Upper lobe of left lung (tissue), 4 donors: Measurements from ENCODE around the gene UBE3B.

Experiments used
- EP300 ChIP-seq, 4 donors: sonication (generic); formaldehyde crosslinking; IDR thresholded peaks; one replicate each; pipeline ENCODE4 v1.5.1; 2017; ENCODE audit warnings: antibody characterized with exemption in 4 of 4, control low read depth in 2 of 4
- POLR2AphosphoS5 ChIP-seq, 2 donors: sonication (generic); formaldehyde crosslinking; IDR thresholded peaks; one replicate each; pipeline ENCODE4 v1.5.1; 2017; ENCODE audit warnings: antibody characterized with exemption in 2 of 2
- TF ChIP-seq, protein P1 (sequence below), 6 experiments: fragments of 450-650 bp in 4 of 6; fragments of 200-600 bp in 2 of 6; sonication (generic) in 2 of 6; IDR thresholded peaks; one replicate each; pipeline ENCODE4 v1.5.1; 2016 to 2019; ENCODE audit warnings: antibody characterized with exemption in 6 of 6

DNA sequence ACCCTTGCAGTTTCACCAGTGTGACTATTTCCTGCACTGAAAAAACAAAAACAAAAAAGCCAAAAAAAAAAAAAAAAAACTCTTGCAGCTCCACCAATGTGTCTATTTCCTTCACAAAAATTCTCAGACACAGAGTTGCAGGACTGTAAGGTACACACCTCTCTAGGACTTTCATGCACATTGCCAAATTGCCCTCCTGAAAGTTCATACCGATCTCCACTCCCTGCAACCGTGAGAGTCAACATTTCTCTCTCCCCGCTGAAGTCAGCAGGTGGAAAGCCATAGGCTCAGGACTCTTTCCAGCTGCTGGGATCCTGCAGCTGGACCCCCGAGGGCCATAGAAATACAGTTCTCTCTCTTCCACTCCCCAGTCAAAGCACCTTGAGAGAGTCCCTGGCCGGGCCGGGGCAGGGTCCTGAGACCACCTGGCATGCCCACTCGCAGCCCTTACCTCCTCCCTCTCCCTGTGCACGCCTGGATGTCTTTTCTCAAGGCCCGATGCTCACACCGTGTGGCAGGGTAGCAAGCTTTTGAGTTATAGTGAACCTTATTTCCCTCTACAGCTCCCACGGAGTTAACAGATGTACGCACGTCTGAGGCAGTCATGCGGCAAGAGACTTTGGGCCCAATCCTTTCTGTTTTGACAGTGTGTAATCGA lies 72.3 kb downstream of the UBE3B start:
- TF ChIP-seq, protein P1, sequence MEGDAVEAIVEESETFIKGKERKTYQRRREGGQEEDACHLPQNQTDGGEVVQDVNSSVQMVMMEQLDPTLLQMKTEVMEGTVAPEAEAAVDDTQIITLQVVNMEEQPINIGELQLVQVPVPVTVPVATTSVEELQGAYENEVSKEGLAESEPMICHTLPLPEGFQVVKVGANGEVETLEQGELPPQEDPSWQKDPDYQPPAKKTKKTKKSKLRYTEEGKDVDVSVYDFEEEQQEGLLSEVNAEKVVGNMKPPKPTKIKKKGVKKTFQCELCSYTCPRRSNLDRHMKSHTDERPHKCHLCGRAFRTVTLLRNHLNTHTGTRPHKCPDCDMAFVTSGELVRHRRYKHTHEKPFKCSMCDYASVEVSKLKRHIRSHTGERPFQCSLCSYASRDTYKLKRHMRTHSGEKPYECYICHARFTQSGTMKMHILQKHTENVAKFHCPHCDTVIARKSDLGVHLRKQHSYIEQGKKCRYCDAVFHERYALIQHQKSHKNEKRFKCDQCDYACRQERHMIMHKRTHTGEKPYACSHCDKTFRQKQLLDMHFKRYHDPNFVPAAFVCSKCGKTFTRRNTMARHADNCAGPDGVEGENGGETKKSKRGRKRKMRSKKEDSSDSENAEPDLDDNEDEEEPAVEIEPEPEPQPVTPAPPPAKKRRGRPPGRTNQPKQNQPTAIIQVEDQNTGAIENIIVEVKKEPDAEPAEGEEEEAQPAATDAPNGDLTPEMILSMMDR (IDR thresholded peaks at IDR 0.05) = no peak
- TF ChIP-seq POLR2AphosphoS5 (IDR thresholded peaks at IDR 0.05) = no peak
- TF ChIP-seq EP300 (IDR thresholded peaks at IDR 0.05) = no peak
